RWPE1 (cell line): ENCODE results near the gene TAF13.

Source experiments
- CTCF ChIA-PET: fragments of 350-600 bp; sonication (Branson Sonifier 250); formaldehyde crosslinking; extraction: SDS; loops from one replicate; lab custom pipeline; 2021; lab: Yijun Ruan, JAX
- POLR2A ChIA-PET: fragments of 400-600 bp; formaldehyde crosslinking; extraction: SDS; loops from one replicate; lab custom pipeline; 2020; ENCODE audit warnings: antibody characterized with exemption; ENCODE audit not compliant: low non-redundant PET; lab: Yijun Ruan, JAX
- DNase-seq: peaks from one replicate; pipeline ENCODE4 v3.0.0; 2012; ENCODE audit warnings: low spot score
- H3K27ac ChIP-seq: fragments of 450-650 bp; 2 replicates; pipeline ENCODE4 v1.5.1; 2017
- CTCF ChIP-seq: fragments of 450-650 bp; conservative IDR thresholded peaks from 2 replicates; pipeline ENCODE4 v1.5.1; 2017; ENCODE audit warnings: low read depth, mild to moderate bottlenecking

TAF13 gene

GRCh38 chr1:109089242-109090015 lies 13.6 kb upstream of the TAF13 start:
- peak overlapping the region; percentile 94 for H3K27ac ChIP-seq
- peak; percentile 59 for DNase-seq
- ChIA-PET POLR2A (no interaction called here), CTCF (interaction anchor here (0.5 to 2.6 kb wide), 7 partner anchors 10 to 1138 kb away, joined by 3 to 11 read pairs (median 5); a partner anchor contains a TSS)
- peak; percentile 82 for TF ChIP-seq CTCF

GRCh38 chr1:109084563-109085517 lies 9.0 kb upstream of the TAF13 start:
- CTCF ChIA-PET: interaction anchor here (0.7 to 1.0 kb wide), 2 partner anchors 28 to 182 kb away, joined by 3 to 5 read pairs; a partner anchor contains a TSS
- DNase-seq: no peak
- TF ChIP-seq CTCF: no peak
- no peak overlapping the region for H3K27ac ChIP-seq
- POLR2A ChIA-PET: no interaction called here

- POLR2A ChIA-PET: interaction anchor here (0.6 kb wide), 1 partner anchor 44 kb away, joined by 7 read pairs; no protein-coding TSS in a partner anchor
- CTCF ChIA-PET: no interaction called here
- no peak for DNase-seq
- no peak overlapping the region for H3K27ac ChIP-seq
- no peak for TF ChIP-seq CTCF
Observed at GRCh38 chr1:109083923-109084322, 8.1 kb upstream of the TAF13 start.

GRCh38 chr1:109083501-109083900 lies 7.7 kb upstream of the TAF13 start:
- POLR2A ChIA-PET: interaction anchor here (0.6 kb wide), 1 partner anchor 43 kb away, joined by 7 read pairs; no protein-coding TSS in a partner anchor
- no peak for DNase-seq
- CTCF ChIA-PET: no interaction called here
- TF ChIP-seq CTCF: no peak
- no peak overlapping the region for H3K27ac ChIP-seq

- POLR2A ChIA-PET: no interaction called here
- no peak for DNase-seq
- CTCF ChIA-PET: no interaction called here
- H3K27ac ChIP-seq: no peak overlapping the region
- TF ChIP-seq CTCF: no peak
Observed at GRCh38 chr1:109080441-109081082, 4.8 kb upstream of the TAF13 start.

- ChIA-PET POLR2A (no interaction called here), CTCF (no interaction called here)
- TF ChIP-seq CTCF: no peak
- DNase-seq: no peak
- no peak overlapping the region for H3K27ac ChIP-seq
Observed at GRCh38 chr1:109079240-109079622, 3.4 kb upstream of the TAF13 start.
